Measurements from ENCODE around the gene NSFL1C.

NSFL1C gene

DNA sequence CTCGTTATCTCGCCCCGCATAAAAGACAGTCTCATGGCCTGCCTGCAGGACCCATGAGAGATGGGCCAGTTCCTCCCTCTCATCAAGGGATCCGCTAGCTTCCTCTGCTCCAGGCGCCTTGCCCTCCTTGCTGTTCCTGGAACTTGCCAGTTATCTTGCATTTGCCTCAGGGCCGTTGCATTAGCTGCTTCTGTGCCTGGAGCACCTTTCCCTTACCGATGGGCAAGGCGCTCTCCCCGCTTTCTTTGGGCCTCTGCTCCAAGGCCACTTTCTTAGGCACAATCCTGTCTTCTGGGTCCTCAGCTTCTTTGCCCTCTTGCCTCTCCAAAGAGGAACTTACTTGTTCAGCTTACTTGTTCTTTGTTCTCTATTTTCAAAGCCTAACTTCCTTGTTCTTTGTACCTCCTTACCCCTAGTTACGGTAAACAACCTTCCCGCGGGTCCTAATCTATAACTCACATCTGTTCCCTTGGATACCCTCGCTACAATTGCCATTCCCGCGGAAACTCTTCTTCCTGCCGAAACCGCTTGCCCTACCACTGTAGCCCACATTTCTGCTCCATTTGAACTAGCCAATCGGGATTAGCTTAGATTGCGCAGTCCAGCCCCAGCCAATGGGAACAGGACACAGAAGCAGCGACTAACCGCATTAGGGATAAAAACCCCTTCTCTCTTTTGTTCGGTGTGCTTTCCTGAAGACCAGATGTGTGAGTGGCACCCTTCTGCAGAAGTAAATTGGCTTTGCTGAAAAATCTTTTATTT is 887 bp upstream of the NSFL1C start:
- FAIRE-seq, result no peak
- DNase-seq (ENCODE audit: insufficient read length, low spot score), result no peak
- TF ChIP-seq, protein P1, sequence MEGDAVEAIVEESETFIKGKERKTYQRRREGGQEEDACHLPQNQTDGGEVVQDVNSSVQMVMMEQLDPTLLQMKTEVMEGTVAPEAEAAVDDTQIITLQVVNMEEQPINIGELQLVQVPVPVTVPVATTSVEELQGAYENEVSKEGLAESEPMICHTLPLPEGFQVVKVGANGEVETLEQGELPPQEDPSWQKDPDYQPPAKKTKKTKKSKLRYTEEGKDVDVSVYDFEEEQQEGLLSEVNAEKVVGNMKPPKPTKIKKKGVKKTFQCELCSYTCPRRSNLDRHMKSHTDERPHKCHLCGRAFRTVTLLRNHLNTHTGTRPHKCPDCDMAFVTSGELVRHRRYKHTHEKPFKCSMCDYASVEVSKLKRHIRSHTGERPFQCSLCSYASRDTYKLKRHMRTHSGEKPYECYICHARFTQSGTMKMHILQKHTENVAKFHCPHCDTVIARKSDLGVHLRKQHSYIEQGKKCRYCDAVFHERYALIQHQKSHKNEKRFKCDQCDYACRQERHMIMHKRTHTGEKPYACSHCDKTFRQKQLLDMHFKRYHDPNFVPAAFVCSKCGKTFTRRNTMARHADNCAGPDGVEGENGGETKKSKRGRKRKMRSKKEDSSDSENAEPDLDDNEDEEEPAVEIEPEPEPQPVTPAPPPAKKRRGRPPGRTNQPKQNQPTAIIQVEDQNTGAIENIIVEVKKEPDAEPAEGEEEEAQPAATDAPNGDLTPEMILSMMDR (IDR thresholded peaks at IDR 0.05; ENCODE audit: insufficient read depth, missing control alignments), result no peak

DNA sequence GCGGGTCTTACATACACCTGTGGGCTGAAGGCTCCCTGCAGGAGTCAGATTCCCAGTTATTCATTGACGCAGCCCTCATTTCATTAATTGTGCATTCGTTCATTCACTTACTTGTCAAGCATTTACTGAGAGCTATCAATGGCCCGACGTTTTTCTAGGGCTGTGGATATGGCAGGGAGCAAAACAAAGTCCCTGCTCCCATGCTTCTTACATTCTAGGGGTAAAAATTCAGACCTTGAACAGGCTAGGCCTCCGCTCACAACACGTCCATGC is 369 bp upstream of the NSFL1C start:
- DNase-seq (ENCODE audit: insufficient read length, low spot score), result no peak

DNA sequence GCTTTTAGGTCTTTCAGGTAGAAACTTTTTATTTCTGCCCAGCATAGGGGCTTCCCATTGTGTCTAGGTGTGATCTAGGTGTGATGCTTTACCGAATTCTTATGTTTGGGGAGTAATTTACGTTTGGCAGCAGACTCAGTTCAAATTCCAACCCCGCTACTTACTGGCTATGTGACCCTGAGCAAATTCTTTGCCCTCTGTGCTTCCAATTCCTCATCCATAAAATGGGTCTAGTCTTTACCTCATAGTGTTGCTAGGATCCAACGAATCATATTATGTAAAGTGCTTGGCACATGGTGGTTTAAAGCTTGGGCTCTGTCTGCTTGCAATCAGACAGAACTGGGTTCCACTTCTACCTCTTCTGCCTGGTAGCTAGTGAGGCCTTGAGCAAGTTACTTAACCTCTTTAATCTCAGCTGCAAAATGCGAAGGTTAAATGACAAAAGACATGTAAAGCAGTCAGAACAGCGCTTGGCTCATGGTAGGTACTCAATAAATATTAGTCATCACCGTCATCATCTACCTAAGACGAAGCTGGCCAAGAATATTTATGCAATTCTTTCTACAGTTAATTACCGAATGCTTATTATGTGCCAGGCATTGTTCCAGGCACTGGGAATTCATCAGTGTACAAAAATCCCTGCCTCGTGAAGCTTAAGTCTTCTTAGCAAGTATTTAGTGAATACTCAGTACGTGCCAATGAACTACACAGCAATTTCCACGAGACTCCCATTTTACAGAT is 1.0 kb downstream of the NSFL1C start:
- TF ChIP-seq, protein P1 (IDR thresholded peaks at IDR 0.05; ENCODE audit: insufficient read depth, missing control alignments), result no peak
- FAIRE-seq (no peak), DNase-seq (ENCODE audit: insufficient read length, low spot score) (no peak)

More for the DNA sequence above, 369 bp upstream of the NSFL1C start:
- TF ChIP-seq, protein P1 (IDR thresholded peaks at IDR 0.05; ENCODE audit: insufficient read depth, missing control alignments), result no peak
- FAIRE-seq, result no peak

DNA sequence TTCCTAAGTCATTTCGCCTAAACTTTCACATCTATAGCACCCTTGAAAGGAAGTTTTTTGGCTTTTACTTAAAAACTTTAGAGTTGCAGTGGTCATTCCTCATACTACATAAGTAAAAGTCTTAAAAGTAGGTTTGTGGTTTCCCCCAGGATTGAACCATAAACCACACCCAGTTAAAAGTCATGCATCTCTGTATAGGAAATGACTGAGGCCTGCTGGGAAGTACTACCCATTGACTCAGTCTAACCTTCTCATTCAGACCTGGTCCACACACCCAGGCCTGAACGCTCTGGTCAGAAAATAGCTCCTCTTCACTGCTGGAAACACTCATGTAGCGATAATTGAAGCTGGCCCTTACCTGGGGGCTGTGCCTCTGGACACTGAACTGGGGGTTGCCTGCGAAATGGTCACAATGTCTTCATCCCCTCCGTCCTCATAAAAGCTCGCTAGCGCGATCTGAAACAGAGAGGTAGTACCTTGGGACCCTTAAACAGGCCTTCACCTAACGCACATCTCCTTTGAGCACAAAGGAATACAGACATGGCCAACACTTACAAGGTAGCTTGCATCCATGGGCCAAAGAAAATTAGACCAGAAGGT is 2.6 kb downstream of the NSFL1C start:
- FAIRE-seq, result no peak
- no peak for DNase-seq (ENCODE audit: insufficient read length, low spot score)
- TF ChIP-seq, protein P1 (IDR thresholded peaks at IDR 0.05; ENCODE audit: insufficient read depth, missing control alignments), result no peak

DNA sequence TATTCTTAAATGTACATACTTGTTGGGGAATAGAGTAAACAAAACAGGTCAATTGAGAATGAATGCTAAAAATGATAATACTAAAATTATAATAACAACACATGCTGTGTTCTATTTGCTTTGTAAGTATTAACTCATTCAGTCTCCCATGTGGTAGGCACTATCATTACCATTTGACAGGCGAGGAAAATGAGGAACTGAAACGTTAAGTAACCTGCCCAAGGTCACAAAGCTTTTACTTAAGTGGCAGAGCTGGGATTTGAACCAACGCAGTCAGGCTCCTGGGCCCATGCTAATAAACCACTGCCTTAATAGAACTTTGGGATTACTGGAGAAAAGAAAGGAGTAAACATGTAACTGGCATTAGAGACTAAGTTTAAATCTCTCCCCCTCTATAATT is 3.8 kb downstream of the NSFL1C start:
- FAIRE-seq, result no peak
- DNase-seq (ENCODE audit: insufficient read length, low spot score), result no peak
- TF ChIP-seq, protein P1 (IDR thresholded peaks at IDR 0.05; ENCODE audit: insufficient read depth, missing control alignments), result no peak

DNA sequence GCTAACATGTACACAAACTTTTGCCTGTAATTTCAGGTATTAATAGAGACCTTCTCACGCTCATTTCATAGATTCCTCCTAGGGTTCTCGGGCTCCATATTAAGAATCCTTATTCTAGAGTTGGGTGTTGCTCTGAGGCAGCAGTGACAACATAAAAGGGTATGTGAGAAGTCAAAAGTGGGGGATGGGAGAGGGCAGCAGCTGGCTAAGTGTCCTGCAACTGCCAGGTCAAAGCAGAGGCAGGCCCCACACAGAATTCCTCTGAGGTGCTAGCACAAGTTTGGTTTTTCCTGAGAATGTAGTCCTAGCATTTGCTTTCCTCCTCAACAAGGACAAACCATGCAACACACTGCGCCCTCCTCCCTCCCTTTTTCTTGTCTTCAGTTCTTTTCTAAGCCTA is 4.6 kb downstream of the NSFL1C start:
- no peak for DNase-seq (ENCODE audit: insufficient read length, low spot score)
- no peak for FAIRE-seq
- TF ChIP-seq, protein P1 (IDR thresholded peaks at IDR 0.05; ENCODE audit: insufficient read depth, missing control alignments), result no peak

DNA sequence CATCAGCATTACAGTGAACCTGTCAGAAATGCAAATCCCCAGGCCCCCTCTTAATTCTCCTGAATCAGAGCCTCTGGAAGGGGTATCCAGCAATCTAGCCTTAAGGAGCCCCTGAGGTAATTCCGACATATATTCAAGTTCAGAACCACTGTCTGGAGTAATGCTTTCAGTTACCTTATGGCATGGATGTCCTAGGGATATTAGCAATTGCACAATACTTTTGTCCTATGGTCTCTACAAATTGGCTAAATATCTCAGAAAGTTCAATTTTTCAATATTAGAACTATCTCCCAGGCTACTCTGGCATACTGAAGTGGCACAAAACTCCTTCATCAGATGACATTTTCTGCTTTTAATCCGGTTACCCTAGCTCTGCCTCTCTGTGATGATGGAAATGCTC is 6.4 kb downstream of the NSFL1C start:
- FAIRE-seq (no peak), DNase-seq (ENCODE audit: insufficient read length, low spot score) (no peak)
- TF ChIP-seq, protein P1 (IDR thresholded peaks at IDR 0.05; ENCODE audit: insufficient read depth, missing control alignments), result no peak
